ENCODE measurements around the gene ARMC9. TPM values are rescaled to one million over a fixed set of nuclear protein-coding genes. Genes with fewer than 3 reads are reported as not detected.

The ARMC9 gene
- total RNA-seq, 2 donors from 2014 or later, result 41.7 to 51.5 TPM

DNA sequence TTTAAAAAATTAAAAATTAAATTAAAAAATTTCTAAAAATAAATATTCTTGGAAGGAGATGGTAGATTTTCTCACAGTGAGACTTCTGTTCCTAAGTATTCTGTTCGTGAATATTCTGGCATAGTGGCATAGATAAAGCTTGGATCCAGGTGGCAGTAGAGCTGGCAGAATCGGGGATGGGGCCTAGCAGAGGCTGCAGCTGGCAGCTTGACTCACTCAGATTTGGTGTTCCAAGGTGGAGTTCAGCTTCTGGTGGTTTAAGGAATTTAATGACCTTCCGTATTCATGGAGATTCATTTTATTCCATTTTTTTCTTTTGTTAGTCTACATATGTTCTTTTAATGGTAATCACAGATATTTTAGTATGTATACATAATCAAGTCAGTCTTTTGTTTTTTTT, 19.9 kb downstream of the ARMC9 start:
- H3K27me3 Mint-ChIP-seq (ENCODE audit: insufficient read depth), result no peaks in the 10 kb centered on the region
- no peaks in the 10 kb centered on the region for H3K27me3 ChIP-seq (ENCODE audit: control insufficient read depth, insufficient read depth, low read length, poor library complexity, severe bottlenecking)
- H3K4me1 Mint-ChIP-seq, result no peaks in the 10 kb centered on the region
- TF ChIP-seq, protein P1, sequence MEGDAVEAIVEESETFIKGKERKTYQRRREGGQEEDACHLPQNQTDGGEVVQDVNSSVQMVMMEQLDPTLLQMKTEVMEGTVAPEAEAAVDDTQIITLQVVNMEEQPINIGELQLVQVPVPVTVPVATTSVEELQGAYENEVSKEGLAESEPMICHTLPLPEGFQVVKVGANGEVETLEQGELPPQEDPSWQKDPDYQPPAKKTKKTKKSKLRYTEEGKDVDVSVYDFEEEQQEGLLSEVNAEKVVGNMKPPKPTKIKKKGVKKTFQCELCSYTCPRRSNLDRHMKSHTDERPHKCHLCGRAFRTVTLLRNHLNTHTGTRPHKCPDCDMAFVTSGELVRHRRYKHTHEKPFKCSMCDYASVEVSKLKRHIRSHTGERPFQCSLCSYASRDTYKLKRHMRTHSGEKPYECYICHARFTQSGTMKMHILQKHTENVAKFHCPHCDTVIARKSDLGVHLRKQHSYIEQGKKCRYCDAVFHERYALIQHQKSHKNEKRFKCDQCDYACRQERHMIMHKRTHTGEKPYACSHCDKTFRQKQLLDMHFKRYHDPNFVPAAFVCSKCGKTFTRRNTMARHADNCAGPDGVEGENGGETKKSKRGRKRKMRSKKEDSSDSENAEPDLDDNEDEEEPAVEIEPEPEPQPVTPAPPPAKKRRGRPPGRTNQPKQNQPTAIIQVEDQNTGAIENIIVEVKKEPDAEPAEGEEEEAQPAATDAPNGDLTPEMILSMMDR (conservative IDR thresholded peaks at IDR 0.05), result no peak
- no peak overlapping the region for H3K4me3 ChIP-seq (ENCODE audit: low read length)
- H3K27ac Mint-ChIP-seq, result no peak overlapping the region
- no peak overlapping the region for H3K4me3 Mint-ChIP-seq
- H3K27ac ChIP-seq (ENCODE audit: low read depth, low read length), result no peak overlapping the region
- H3K9me3 ChIP-seq (ENCODE audit: control insufficient read depth, low read length), result peaks cover 6% of the 10 kb centered on the region
- 92% methylated on average over 2 of the region's 3 CpGs for WGBS, 2 experiments (ENCODE audit: insufficient coverage in 1 of 2, insufficient read length in 1 of 2)
- peaks cover 5% of the 10 kb centered on the region for H3K9me3 Mint-ChIP-seq
- peaks cover 77% of the 10 kb centered on the region for H3K36me3 ChIP-seq (ENCODE audit: control insufficient read depth, insufficient read depth, low read length)
- H3K4me1 ChIP-seq (ENCODE audit: control insufficient read depth, insufficient read depth, low read length), result no peaks in the 10 kb centered on the region
- peaks cover 69% of the 10 kb centered on the region for H3K36me3 Mint-ChIP-seq (ENCODE audit: low read depth)
- H3K9ac ChIP-seq (ENCODE audit: extremely low read depth, low read length, poor library complexity, severe bottlenecking), result no peak overlapping the region
- no peak for DNase-seq

DNA sequence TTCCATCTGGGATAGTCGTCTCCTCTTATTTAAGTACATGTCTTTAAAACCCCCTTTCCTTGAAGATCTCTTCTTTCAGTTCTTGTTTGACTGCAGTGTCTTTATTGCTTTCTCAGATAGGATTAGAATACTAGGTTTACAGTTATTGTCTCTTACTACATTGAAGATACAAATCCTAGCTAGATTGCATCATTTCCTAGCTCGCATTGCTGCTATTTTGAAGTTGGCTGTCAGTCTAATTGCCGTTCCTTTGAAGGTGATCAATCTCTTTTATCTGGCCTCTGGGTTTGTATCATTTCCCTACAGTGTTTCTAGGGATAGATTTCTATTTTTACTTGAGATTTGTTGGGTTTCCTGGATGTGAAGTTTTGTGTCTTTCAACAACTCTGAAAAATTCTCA, 20.9 kb downstream of the ARMC9 start:
- DNase-seq, result no peak
- H3K27me3 Mint-ChIP-seq (ENCODE audit: insufficient read depth), result no peaks in the 10 kb centered on the region
- H3K36me3 ChIP-seq (ENCODE audit: control insufficient read depth, insufficient read depth, low read length), result peaks cover 77% of the 10 kb centered on the region
- TF ChIP-seq, protein P1 (conservative IDR thresholded peaks at IDR 0.05), result no peak
- H3K9ac ChIP-seq (ENCODE audit: extremely low read depth, low read length, poor library complexity, severe bottlenecking), result no peak overlapping the region
- no peaks in the 10 kb centered on the region for H3K4me1 Mint-ChIP-seq
- H3K27me3 ChIP-seq (ENCODE audit: control insufficient read depth, insufficient read depth, low read length, poor library complexity, severe bottlenecking), result no peaks in the 10 kb centered on the region
- no peak overlapping the region for H3K27ac ChIP-seq (ENCODE audit: low read depth, low read length)
- no peak overlapping the region for H3K4me3 Mint-ChIP-seq
- no peak overlapping the region for H3K27ac Mint-ChIP-seq
- peaks cover 70% of the 10 kb centered on the region for H3K36me3 Mint-ChIP-seq (ENCODE audit: low read depth)
- no peak overlapping the region for H3K4me3 ChIP-seq (ENCODE audit: low read length)
- H3K4me1 ChIP-seq (ENCODE audit: control insufficient read depth, insufficient read depth, low read length), result no peaks in the 10 kb centered on the region
- peaks cover 6% of the 10 kb centered on the region for H3K9me3 ChIP-seq (ENCODE audit: control insufficient read depth, low read length)
- WGBS, 2 experiments (ENCODE audit: insufficient coverage in 1 of 2, insufficient read length in 1 of 2), result 95 to 98% methylated on average over 3 of the region's 3 CpGs
- peaks cover 5% of the 10 kb centered on the region for H3K9me3 Mint-ChIP-seq

DNA sequence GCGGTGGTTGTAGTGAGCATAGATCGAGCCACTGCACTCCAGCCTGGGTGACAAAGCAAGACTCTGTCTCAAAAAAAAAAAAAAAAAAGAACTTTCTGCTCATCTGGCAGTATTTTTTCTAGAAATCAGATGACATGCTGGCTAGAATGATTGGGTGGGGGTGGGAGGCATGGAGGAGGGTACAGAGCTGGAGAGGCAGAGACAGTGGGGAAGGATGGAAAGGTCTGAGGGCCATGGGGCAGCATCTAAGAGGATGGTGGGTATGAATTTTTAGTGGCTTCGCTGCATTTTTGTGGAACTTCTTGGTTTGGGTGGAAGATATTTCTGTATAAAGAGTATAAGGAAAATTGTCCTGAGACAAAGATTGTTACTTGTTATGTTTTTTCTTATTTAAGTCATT, 23.3 kb downstream of the ARMC9 start:
- peaks cover 70% of the 10 kb centered on the region for H3K36me3 ChIP-seq (ENCODE audit: control insufficient read depth, insufficient read depth, low read length)
- peaks cover 55% of the 10 kb centered on the region for H3K36me3 Mint-ChIP-seq (ENCODE audit: low read depth)
- H3K4me3 Mint-ChIP-seq, result no peak overlapping the region
- peaks cover 5% of the 10 kb centered on the region for H3K9me3 Mint-ChIP-seq
- H3K4me3 ChIP-seq (ENCODE audit: low read length), result no peak overlapping the region
- no peaks in the 10 kb centered on the region for H3K4me1 Mint-ChIP-seq
- DNase-seq, result no peak
- TF ChIP-seq, protein P1 (conservative IDR thresholded peaks at IDR 0.05), result no peak
- H3K9me3 ChIP-seq (ENCODE audit: control insufficient read depth, low read length), result peaks cover 6% of the 10 kb centered on the region
- no peaks in the 10 kb centered on the region for H3K27me3 ChIP-seq (ENCODE audit: control insufficient read depth, insufficient read depth, low read length, poor library complexity, severe bottlenecking)
- H3K4me1 ChIP-seq (ENCODE audit: control insufficient read depth, insufficient read depth, low read length), result no peaks in the 10 kb centered on the region
- H3K27me3 Mint-ChIP-seq (ENCODE audit: insufficient read depth), result no peaks in the 10 kb centered on the region
- 97 to 100% methylated on average over 1 to 3 of the region's 3 CpGs for WGBS, 2 experiments (ENCODE audit: insufficient coverage in 1 of 2, insufficient read length in 1 of 2)
- H3K27ac ChIP-seq (ENCODE audit: low read depth, low read length), result no peak overlapping the region
- no peak overlapping the region for H3K27ac Mint-ChIP-seq
- H3K9ac ChIP-seq (ENCODE audit: extremely low read depth, low read length, poor library complexity, severe bottlenecking), result no peak overlapping the region
